Measurements from ENCODE around the gene HSPA1A.
"Not testable (repeated sequence)": the region's sequence is repeated elsewhere in the genome, so short reads cannot be mapped to it uniquely, and the experiment has no call there.

HSPA1A gene

GRCh38 chr6:31837369-31838113 is 22.2 kb downstream of the HSPA1A start:
- DNase-seq = no peak

DNA sequence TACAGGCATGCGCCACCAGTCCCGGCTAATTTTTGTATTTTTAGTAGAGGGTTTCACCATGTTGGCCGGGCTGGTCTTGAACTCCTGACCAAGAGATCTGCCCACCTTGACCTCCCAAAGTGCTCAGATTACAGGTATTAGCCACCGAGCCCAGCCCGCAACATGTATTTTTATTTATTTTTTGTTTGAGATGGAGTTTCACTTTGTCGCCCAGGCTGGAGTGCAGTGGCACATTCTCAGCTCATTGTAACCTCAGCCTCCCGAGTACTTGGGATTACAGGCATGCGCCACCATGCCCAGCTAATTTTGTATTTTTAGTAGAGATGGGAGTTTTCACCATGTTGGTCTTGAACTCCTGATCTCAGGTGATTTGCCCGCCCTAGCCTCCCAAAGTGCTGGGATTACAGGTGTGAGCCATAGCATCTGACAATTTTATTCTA is 22.8 kb downstream of the HSPA1A start:
- DNase-seq = not testable (repeated sequence)

DNA sequence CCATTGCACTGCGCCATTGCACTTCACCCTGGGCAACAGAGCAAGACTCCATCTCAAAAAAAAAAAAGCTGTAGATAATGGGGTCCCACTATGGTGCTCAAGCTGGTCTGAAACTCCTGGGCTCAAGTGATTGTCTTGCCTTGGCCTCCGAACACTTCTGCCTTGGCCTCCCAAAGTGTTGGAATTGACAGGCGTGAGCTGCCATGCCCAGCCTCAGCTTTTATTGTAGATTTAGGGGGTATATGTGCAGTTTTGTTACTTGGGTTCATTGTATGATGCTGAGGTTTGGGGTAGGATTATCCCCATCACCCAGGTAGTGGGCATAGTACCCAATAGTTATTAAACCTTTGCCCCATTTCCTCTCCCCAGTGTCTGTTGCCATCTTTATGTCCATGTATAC is 23.6 kb downstream of the HSPA1A start:
- no peak for DNase-seq

- DNase-seq = not testable (repeated sequence)
Measured at GRCh38 chr6:31839779-31840126, 24.4 kb downstream of the HSPA1A start.

DNA sequence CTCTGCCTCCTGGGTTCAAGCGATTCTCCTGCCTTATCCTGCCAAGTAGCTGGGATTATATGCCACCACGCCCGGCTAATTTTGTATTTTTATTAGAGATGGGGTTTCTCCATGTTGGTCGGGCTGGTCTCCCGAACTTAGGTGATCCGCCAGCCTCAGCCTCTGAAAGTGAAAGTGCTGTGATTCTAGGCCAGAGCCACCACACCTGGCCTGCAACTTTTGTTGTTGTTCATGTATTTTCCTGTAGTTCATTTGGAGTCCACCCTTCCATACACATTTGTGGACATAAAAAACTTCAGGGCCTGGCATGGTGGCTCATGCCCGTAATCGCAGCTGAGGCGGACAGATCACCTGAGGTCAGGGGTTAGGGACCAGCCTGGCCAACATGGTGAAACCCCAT is 26.7 kb downstream of the HSPA1A start:
- no peak for DNase-seq

DNA sequence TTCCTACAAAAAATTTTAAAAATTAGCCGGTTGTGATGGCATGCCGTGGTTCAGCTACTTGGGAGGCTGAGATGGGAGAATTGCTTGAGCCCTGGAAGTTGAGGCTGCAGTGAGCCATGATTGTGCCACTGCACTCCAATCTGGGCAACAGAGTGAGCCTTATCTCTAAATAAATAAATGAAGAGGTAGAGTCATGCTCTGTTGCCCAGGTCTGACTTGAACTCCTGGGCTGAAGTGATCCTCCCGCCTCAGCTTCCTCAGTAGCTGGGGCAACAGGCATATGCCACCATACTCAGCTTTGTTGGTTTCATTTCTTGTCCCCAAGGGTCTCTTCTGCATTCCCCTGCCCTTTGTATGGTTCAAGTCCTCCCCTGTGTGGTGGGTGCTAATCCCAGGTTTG is 29.2 kb downstream of the HSPA1A start:
- DNase-seq = no peak

GRCh38 chr6:31847276-31847978 is 32.1 kb downstream of the HSPA1A start:
- no peak for DNase-seq

DNA sequence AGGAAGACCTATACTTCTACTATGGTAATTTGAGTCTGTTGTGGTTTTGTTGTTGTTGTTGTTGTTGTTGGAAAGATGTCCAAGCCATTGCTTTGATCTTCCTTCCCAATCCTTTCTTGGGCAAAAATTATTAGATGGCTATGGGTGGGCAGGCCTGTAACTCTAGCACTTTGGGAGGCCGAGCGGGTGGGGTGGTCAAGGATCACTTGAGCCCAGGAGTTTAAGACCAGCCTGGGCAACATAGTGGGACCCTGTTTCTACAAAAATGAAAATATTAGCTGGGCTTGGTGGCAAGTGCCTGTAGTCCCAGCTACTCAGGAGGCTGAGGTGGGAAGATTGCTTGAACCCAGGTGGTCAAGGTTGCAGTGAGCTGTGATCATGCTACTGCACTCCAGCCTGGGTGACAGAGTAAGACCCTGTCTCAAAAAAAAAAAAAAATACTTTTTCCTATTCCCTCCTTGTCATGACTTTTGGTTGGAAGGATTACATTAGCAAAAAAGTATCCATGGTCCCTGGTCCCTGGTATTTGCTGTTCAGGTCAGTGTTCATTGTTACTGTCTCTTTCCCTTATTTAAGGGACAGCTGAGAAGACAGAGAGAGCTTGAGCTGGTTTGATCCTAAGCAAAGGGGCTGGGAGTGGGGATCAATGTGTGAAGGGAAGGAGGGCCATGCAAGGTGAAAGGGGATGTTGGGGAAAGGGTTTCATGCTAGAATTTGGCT is 35.6 kb downstream of the HSPA1A start:
- DNase-seq = no peak

DNA sequence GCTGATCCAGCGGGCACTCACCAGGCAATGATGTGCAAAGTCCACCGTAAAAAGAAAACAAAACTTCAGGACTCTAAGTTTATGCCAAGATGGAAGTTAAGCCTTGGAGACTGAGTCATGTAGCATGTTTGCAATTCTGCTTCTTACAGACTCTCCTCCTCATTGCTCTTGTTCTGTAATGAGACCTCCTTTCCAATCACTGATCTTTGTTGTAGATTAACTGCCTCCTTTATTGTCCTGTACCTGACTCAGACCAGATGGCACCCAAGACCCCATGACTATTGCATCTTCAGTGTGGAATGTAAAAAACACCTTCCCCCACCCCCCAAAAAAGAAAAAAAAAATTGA is 36.1 kb downstream of the HSPA1A start:
- DNase-seq = no peak

GRCh38 chr6:31851980-31852718 is 36.8 kb downstream of the HSPA1A start:
- not testable (repeated sequence) for DNase-seq

GRCh38 chr6:31857774-31858173 is 42.4 kb downstream of the HSPA1A start:
- DNase-seq = not testable (repeated sequence)

GRCh38 chr6:31858707-31859106 is 43.4 kb downstream of the HSPA1A start:
- DNase-seq = no peak

DNA sequence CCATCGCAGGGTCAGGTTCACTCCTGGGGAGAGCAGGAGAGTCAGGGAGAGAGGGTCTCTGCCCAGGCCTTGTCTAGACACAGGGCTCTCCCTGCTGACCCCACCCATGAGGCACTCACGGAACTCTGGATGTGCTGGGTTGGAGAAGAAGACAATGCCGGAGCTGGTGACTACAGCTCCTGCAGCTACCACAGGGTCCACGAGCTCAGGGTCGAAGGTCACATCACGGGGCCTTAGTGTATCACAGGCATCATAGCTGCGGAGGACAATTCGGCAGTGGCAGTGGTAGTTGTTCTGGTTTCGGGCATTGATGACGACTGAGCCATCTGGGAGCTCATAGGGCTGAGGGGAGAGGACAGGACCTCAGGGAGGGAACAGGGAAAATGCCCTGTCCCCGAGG is 44.6 kb downstream of the HSPA1A start:
- DNase-seq = no peak

- DNase-seq = no peak
Measured at GRCh38 chr6:31860349-31860748, 45.0 kb downstream of the HSPA1A start.

GRCh38 chr6:31861150-31861549 is 45.8 kb downstream of the HSPA1A start:
- DNase-seq = no peak

DNA sequence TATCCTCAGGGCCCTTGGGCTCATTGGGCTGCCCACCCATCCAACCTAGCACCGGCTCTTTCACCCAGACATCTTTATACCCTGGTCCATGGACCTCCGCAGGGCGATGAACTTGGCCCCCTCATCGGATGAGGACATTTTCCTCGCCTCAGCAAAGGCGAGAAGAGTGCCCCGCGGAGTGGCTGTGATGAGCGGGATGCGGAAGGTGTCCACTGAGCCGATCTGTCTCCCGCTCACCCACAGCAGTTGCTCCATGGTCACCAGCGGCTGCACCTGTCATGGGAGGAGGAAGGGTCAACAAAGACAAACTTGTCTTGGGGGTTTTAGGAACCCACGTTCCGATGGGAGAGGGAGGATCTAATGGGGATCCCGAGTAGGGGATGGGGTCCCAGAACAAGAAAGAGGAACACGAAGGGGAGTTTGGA is 46.6 kb downstream of the HSPA1A start:
- DNase-seq = no peak

- peak; percentile 100 for DNase-seq
Measured at GRCh38 chr6:31862344-31863235, 47.2 kb downstream of the HSPA1A start, which contains the start of gene NEU1. Gene NEU1 (minus strand): TSS chr6:31862821. CDS start chr6:31862776, 45 bp downstream.

DNA sequence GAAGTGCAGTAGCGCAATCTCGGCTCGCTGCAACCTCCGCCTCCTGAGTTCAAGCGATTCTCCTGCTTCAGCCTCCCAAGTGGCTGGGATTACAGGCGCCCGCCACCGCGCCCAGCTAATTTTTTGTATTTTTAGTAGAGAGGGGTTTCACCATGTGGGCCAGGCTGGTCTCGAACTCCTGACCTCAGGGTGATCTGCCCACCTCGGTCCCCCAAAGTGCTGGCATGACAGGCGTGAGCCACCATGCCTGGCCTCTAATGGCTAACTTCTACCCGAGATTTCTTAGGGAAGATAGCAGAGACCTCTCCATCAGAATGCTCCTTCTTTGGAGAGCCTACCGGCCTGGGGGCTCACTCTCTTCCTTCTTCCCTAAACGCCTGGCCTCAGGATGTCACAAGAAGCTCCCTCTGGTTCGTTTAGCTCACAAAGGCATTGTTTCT is 48.8 kb downstream of the HSPA1A start:
- not testable (repeated sequence) for DNase-seq

DNA sequence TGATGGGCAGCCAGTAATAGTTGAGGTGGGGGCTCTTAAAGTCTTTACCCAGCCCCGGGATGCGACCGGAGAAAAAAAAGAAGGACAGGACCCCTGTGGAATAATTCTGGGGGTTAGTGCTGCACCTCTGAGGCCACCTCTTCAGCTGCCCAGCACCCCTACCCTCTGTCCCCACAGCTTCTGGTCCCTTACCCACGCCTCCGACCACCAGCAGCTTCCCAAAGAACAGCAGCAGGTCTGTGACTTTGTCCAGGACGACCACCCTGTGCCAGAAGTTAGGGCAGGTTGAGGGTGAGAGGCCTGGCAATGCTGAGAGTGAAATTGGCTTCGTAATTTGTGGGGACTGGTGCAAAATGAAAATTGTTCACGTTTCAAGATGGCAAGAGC is 49.5 kb downstream of the HSPA1A start:
- no peak for DNase-seq

DNA sequence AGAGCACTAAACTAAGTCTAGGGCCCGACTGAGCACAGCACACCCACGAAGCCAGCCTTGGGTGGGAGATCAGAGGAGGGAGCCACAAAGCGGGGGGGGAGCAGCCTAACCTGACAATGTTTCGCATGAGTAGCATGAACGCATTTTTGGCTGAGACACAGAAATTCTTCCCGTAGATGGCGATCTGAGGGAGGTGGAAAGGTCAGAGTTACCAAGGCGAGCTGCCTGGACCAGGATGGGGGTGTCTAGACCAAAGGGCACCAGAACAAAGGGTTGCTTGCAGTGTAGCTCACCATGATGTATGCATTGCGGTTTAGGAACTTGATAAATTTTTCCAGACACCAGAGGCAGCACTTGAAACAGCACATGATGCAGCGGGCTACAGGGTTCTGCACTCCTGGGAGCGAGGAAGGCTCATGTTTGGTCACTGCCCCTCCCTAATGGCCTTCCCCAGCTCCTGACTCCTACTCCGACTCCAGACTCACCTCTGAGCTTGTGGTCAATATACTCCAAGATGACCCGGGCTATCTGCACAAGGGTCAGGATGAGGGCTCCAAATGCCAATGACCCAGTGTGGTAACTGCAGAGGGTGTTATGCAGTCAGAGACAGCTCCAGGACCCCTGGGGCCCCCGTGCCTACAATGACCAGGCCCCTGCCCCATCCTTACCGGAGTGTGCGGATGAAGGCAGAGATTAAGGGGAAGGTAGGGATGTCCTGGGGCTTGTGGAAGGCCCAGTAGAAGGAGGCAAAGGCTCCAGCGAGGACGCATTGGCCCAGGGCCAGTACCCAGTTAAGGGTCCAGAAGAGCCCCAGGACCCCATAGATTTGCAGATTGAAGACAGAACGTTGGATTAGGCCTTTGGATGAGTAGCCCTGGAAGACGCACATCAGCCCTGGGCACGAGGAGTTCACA is 50.1 kb downstream of the HSPA1A start:
- no peak for DNase-seq
